ENCODE measurements around the gene SYTL1. TPM values are rescaled to one million over a fixed set of nuclear protein-coding genes. Genes with fewer than 3 reads are reported as not detected.
A peak's percentile ranks its signal among the peaks of the same experiment; 100 is the strongest.

SYTL1 gene
- total and polyA plus RNA-seq, 9 of the 15 experiments (the other 6 are each of a cell fraction or from before 2014, with no cell fraction given): 0.04 to 9.3 (median 1.7) TPM

- no TSS peak for BruUV-seq (replicated peaks)
- Histone ChIP-seq H3K79me2 (ENCODE audit: control insufficient read depth, insufficient read depth, low read length) (no peaks in the 10 kb centered on the region; the same call in 2 of the 3 replicates), H3K4me1 (replicated peaks in 1 of 2; ENCODE audit: control insufficient read depth in 2 of 2, insufficient read depth in 2 of 2, low read length in 2 of 2) (peaks cover 24 to 40% of the 10 kb centered on the region in 2 experiments), H3K9me3 (replicated peaks; ENCODE audit: control insufficient read depth, insufficient read depth, low read depth, low read length) (no peaks in the 10 kb centered on the region), H3K9ac (ENCODE audit: insufficient read depth in 1 of 2, low read depth in 2 of 2, low read length in 2 of 2) (peak overlapping the region in 1 of 2 experiments; percentile 81; a peak in 2 of 4 replicates), H2AFZ (ENCODE audit: low read depth, low read length) (peak overlapping the region; percentile 71; the same call in 1 of the 2 replicates), H4K20me1 (replicated peaks; ENCODE audit: control insufficient read depth, insufficient read depth, low read length) (no peaks in the 10 kb centered on the region), H3K27ac (ENCODE audit: extremely low read depth, low read depth, low read length) (peak overlapping the region; percentile 38; the same call in 1 of the 3 replicates), H3K4me3 (no peak overlapping the region), H3K27me3 (ENCODE audit: control insufficient read depth in 2 of 2, insufficient read depth in 2 of 2, low read length in 2 of 2) (no peaks in the 10 kb centered on the region), H3K4me2 (ENCODE audit: insufficient read depth, low read length) (peak overlapping the region; percentile 72), H3K9me1 (ENCODE audit: control insufficient read depth, insufficient read depth, low read length) (no peaks in the 10 kb centered on the region), H3K36me3 (ENCODE audit: control insufficient read depth, insufficient read depth, low read length) (no peaks in the 10 kb centered on the region)
- in situ Hi-C loops (cut with MboI): no loop called here
- DNase-seq (ENCODE audit: extremely low read depth in 1 of 4, low spot score in 3 of 4) (no peak), FAIRE-seq (no peak), ATAC-seq (no peak)
- TF ChIP-seq ETV1 (tag; conservative IDR thresholded peaks at IDR 0.05; ENCODE audit: low read depth) (no peak), ATF1 (CRISPR knock-in tag; IDR thresholded peaks at IDR 0.05) (no peak), ATF1 (tag; IDR thresholded peaks at IDR 0.05) (no peak), NR2F6 (CRISPR knock-in tag; IDR thresholded peaks at IDR 0.05) (no peak), PHF20 (IDR thresholded peaks at IDR 0.05; ENCODE audit: partially characterized antibody) (peak; percentile 2), CREBBP (IDR thresholded peaks at IDR 0.05; ENCODE audit: low read depth, low read length) (no peak)
- 67% methylated on average over 5 of the region's 5 CpGs for WGBS (ENCODE audit: insufficient coverage, low coverage, missing lambda C conversion rate)
- intact Hi-C loops (cut with micrococcal nuclease): no loop called here
- CTCF ChIA-PET (ENCODE audit: low intra/inter-chr PET ratio): no interaction called here
- POLR2A ChIA-PET: interaction anchor here (0.7 to 1.3 kb wide), 4 partner anchors 8 to 21 kb away, joined by 3 to 4 read pairs (median 4); partner anchors contain the start of gene TMEM222
Observed at GRCh38 chr1:27343639-27344025, 1.8 kb downstream of the SYTL1 start.

GRCh38 chr1:27345272-27345671, 3.5 kb downstream of the SYTL1 start:
- Histone ChIP-seq H3K4me3 (no peak overlapping the region), H3K79me2 (ENCODE audit: control insufficient read depth, insufficient read depth, low read length) (no peaks in the 10 kb centered on the region; the same call in 2 of the 3 replicates), H3K36me3 (ENCODE audit: control insufficient read depth, insufficient read depth, low read length) (no peaks in the 10 kb centered on the region), H3K9ac (ENCODE audit: insufficient read depth in 1 of 2, low read depth in 2 of 2, low read length in 2 of 2) (peak overlapping the region in 1 of 2 experiments; percentile 61; a peak in 2 of 4 replicates), H3K4me1 (replicated peaks in 1 of 2; ENCODE audit: control insufficient read depth in 2 of 2, insufficient read depth in 2 of 2, low read length in 2 of 2) (peaks cover 24 to 56% of the 10 kb centered on the region in 2 experiments), H3K9me3 (replicated peaks; ENCODE audit: control insufficient read depth, insufficient read depth, low read depth, low read length) (no peaks in the 10 kb centered on the region), H3K27me3 (ENCODE audit: control insufficient read depth in 2 of 2, insufficient read depth in 2 of 2, low read length in 2 of 2) (no peaks in the 10 kb centered on the region), H3K4me2 (ENCODE audit: insufficient read depth, low read length) (no peak overlapping the region), H3K27ac (ENCODE audit: extremely low read depth, low read depth, low read length) (no peak overlapping the region), H4K20me1 (replicated peaks; ENCODE audit: control insufficient read depth, insufficient read depth, low read length) (no peaks in the 10 kb centered on the region), H3K9me1 (ENCODE audit: control insufficient read depth, insufficient read depth, low read length) (no peaks in the 10 kb centered on the region), H2AFZ (ENCODE audit: low read depth, low read length) (no peak overlapping the region)
- in situ Hi-C loops (cut with MboI) (no loop called here), intact Hi-C loops (cut with micrococcal nuclease) (no loop called here)
- BruUV-seq (replicated peaks): no TSS peak
- no peak for FAIRE-seq
- WGBS (ENCODE audit: insufficient coverage, low coverage, missing lambda C conversion rate): 67% methylated on average over 12 of the region's 12 CpGs
- POLR2A ChIA-PET: interaction anchor here (0.6 to 1.1 kb wide), 3 partner anchors 12 to 438 kb away, joined by 4 read pairs; no protein-coding TSS in a partner anchor
- CTCF ChIA-PET (ENCODE audit: low intra/inter-chr PET ratio): no interaction called here
- DNase-seq (ENCODE audit: extremely low read depth in 1 of 4, low spot score in 3 of 4): no peak
- ATAC-seq: no peak
- TF ChIP-seq ZNF766 (CRISPR knock-in tag; conservative IDR thresholded peaks at IDR 0.05) (no peak), TFE3 (CRISPR knock-in tag; IDR thresholded peaks at IDR 0.05) (no peak), ZNF347 (CRISPR knock-in tag; IDR thresholded peaks at IDR 0.05; ENCODE audit: low read depth) (no peak), RFX7 (CRISPR knock-in tag; IDR thresholded peaks at IDR 0.05) (no peak), MCM7 (IDR thresholded peaks at IDR 0.05) (no peak), SAP30 (IDR thresholded peaks at IDR 0.05; ENCODE audit: borderline replicate concordance, insufficient read depth, low read depth, low read length, poor library complexity, severe bottlenecking) (no peak), CCNT2 (IDR thresholded peaks at IDR 0.05; ENCODE audit: borderline replicate concordance, extremely low read depth, insufficient read length, low read depth, low read length) (no peak), NFIX (CRISPR knock-in tag; IDR thresholded peaks at IDR 0.05; ENCODE audit: low read depth) (no peak), ZNF785 (CRISPR knock-in tag; IDR thresholded peaks at IDR 0.05) (no peak), DLX4 (CRISPR knock-in tag; IDR thresholded peaks at IDR 0.05) (no peak), BCOR (IDR thresholded peaks at IDR 0.05) (no peak)

All from K562 (cell line).